ENCODE results near the gene ZNF276.

- TF ChIP-seq CTCF (IDR thresholded peaks at IDR 0.05): no peak
- TF ChIP-seq POLR2A (IDR thresholded peaks at IDR 0.05): no peak
- no peak for TF ChIP-seq EP300 (IDR thresholded peaks at IDR 0.05)
These were observed 38.5 kb downstream of the ZNF276 start for GRCh38 chr16:89759746-89760340.

Measured in gastroesophageal sphincter (tissue), 3 donors.